NCI-H2227 (cell line): ENCODE measurements around the gene PRR18.

Source experiments
- DNase-seq: peaks from one replicate; lab custom pipeline; 2025; ENCODE audit not compliant: unreplicated experiment; lab: John Stamatoyannopoulos, UW

PRR18 gene

DNA sequence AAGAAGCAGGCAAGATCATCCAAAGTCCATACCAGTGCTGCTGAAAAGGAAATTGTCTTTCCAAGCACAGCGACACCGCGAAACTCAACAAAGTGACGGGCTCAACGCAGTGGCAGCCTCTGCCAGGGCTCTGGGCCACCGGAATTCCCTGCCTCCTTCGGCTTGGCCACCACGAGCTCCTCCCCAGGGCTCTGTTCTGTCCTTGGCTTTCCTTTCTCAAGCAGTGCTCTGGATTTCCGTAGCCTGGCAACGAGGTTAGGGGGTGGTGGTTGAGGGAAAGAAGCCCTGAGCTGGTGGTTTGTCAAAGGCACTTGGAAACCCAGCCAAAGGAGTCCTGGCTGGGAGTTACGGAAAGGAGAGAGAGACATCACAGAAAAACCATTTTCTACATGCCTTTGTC, 31.2 kb downstream of the PRR18 start:
- peak; percentile 25 for DNase-seq

DNA sequence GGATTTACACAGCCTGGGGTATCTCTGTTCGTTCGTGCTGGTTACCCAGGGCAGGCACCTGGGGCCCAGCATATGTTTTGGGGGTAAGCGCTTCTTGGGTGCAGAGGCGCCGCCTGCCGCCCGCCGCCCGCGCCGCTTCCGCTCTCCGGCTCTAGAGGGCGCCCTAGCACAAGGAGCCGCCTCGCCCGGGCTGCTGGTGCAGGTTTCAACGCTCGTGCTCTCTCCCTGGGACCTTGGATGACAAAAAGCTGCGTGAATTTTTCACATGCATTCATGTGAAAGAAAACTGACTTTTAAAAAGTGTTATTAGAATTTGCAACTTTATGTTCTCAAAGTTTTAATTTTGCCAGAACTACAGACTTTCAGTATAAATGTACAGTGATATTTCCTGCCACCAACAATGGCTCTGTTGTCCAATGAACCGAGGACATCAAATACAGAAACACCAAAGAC, 32.5 kb downstream of the PRR18 start:
- DNase-seq: peak; percentile 51

DNA sequence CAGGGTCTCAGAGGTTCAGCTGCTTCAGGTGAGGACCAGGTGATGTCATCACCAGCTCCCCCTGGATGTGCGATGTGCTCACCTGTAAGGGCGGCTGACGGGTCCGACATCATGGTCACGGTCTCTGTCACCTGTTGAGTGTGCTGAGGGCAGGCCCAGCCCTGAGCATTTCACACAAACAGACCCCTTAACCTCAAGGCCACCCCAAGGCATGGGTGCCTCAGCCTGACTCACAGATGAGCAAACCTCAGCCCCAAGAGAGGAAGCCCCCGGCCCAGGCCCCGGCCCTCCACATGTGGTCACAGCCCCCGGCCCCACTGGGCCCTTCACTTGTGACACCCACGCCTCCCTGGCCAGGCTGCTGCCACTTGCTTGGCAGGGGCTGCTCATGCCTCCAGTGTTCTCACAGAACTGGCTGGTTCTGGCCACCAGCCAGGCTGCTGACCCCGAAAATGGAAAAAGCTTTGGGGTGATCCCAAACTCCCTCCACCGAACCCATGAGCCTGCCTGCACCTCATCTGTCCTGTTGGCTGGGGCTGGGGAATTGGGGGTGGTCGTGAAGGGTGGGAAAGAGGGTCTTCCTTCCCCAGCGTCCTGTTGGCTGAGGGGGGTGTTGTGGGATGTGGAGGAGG, 33.3 kb downstream of the PRR18 start:
- DNase-seq: no peak

DNA sequence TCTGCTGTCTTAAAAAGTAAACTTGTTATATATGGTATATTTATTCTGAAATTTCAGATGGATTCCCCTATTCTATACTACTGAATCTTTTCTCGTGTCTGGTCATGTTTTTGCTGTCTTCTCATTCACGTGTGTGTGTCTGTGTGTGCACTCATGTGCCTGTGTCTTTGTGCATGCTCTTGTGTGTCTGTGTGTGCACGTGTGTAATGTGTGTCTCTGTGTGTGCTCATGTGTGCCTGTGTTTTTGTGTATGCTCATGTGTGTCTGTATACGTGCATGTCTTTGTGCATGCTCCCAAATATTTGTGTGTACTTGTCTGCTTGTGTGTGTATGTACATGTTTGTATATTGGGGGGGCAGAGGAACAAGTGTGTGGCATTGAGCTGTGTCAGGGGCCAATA, 34.0 kb downstream of the PRR18 start:
- no peak for DNase-seq

DNA sequence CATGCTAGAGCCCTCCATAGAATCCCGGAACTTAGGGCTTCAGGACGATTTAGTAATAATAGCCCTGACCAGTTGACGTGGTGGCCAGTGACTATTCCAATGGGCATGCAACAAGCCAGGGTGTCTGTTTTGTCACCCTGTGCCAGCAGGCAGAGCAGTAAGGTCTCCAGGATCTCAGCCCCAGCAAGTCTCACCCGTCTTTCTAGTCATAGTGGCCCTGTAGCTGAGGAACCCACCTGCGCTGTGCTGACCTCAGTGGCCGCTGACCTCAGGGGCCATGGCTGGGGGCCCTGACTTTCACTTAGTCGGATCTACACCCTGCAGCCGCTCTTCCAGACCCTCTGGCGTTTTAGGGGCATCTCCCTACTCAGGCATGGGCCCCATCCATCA, 36.8 kb downstream of the PRR18 start:
- DNase-seq: no peak

DNA sequence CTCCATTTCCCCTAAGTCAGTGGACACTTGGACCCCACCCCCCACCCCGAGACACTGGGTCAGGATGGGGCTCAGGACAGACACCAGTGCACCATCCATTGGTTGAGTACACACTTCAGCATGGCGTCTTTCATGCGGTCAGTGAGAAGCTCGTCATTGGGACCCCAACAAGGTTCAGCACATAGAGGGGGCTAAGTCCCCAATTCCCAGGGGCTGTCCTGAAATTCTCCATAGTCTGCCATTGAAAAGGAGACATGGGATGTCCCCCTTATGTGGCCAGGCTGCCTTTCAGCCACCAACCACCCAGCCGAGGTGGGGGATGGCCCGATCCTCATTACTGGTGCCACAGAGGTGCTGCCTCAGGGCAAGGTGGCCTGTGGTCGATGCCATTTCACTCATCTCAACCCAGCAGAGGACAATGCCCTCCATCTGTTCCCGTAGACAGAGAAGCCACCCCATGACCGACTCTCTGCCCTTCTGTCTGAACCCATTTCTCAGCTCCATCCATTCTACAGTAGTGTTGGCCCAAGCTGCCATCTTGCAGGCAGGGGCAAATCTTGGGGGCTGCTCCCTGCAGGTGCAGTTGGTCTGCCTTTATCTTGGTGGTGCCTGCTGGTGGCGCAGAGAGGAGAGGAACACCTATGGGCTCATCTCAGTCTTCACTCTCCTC, 37.4 kb downstream of the PRR18 start:
- DNase-seq: no peak

DNA sequence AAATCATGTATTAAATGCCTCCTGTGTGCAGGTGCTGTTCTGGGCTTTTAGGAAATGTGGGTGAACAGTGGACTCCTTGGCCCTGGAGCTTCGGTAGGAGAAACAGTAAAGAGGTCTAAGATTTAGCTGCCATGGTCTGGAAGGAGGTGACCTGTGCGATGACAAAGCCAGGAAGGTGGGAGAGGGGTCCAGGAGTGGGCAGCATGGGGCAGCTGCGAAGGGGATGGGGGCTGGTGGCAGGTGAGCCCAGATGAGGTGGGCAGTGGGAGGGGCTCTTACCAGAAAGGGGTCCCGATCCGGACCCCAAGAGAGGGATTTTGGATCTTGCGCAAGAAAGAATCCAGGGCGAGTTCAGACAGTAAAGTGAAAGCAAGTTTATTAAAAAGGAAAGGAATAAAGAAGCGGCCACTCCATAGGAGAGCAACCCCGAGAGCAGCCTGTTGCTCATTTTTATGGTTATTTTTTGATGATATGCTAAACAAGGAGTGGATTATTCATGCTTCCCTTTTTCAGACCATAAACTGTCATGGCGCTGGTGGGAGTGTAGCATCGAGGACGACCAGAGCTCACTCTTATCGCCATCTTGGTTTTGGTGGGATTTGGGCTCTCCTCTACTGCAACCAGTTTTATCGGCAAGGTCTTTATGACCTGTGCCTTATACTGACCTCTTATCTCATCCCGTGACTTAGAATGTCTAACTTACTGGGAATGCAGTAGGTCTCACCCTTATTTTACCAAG, 38.7 kb downstream of the PRR18 start:
- no peak for DNase-seq

DNA sequence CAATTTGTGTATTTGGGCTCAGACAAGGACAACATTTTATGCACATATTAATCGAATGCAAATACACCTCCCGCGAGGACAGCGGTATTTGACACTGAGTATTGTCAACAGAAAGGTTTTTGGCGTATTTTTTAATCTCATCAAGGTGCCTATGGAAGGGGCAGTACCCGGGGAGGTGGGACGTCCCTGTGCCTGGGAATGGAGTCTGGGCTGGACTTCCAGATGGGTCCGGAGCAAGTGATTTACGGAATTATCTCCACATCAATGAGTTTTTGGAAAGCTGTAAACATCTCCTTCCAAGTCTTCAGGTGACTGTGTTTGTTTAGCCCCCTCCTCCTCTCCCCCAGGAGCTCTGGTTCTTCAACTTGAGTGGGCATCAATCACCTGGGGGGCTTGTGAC, 39.8 kb downstream of the PRR18 start:
- DNase-seq: no peak

DNA sequence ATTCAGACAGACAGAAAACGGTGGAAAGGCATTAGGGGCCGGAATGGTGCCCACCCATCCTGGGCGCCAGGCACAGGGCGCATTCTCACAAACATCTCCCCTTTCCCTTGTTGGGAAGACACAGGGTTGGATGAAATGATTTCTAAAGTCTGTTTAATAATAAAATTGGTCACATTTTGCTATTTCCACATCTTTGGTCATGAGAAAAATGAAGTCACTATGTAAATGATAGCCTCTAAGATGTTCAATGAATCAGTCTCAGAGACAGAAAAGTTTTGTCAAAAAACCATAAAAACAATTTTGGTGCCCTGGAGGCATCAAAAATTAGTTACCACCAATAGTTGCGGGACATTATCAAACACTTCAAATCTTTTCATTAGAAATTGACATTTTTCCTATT, 40.7 kb downstream of the PRR18 start:
- DNase-seq: no peak

DNA sequence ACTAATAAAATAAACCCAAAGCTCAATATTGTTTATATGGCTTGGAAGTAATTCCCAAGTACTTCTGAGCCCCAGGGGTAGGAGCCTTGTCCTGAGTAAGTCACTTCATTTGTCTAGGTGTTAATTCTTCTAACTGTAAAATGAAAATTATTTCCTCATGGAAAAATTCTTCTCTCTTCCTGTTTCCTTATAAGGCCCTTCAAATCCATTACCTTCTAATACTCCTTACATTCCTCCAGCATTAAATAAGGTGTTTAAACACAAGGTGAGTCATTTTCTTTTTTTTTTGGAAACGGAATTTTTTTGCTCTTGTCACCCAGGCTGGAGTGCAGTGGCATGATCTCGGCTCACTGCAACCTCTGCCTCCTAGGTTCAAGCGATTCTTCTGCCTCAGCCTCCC, 41.9 kb downstream of the PRR18 start:
- DNase-seq: no peak

DNA sequence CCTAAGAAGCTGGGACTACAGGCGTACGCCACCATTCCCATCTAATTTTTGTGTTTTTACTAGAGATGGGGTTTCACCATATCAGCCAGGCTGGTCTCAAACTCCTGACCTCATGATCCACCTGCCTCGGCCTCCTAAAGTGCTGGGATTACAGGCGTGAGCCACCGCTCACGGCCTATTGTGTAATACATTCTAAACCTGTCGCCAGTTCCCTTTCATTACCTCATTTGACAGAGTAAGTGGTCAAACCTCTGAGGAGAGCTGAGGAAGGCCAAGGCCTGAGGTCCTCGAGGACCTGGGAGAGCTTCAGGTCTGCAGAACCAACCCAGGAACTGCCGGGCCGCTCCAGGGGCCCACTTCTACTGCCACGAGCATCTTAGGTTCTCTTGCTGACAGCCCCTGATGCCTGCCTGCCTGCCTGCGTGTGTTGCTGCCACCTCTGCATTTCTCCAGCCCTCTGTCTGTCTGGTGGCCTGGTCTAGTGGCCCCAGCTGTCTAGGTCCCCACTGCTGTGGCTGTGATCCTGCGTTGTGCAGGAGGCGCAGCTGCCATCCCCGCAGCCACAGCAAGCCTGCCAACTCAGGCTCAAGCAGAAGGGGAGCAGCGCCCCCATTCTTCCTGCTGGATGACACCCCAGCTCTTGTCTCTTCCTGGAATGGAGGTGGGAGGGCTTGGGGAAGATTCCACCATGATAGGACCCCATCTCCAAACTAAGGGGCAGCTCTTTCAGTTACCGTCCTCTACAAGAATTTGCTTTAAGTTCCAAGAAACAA, 45.3 kb downstream of the PRR18 start:
- DNase-seq: no peak

DNA sequence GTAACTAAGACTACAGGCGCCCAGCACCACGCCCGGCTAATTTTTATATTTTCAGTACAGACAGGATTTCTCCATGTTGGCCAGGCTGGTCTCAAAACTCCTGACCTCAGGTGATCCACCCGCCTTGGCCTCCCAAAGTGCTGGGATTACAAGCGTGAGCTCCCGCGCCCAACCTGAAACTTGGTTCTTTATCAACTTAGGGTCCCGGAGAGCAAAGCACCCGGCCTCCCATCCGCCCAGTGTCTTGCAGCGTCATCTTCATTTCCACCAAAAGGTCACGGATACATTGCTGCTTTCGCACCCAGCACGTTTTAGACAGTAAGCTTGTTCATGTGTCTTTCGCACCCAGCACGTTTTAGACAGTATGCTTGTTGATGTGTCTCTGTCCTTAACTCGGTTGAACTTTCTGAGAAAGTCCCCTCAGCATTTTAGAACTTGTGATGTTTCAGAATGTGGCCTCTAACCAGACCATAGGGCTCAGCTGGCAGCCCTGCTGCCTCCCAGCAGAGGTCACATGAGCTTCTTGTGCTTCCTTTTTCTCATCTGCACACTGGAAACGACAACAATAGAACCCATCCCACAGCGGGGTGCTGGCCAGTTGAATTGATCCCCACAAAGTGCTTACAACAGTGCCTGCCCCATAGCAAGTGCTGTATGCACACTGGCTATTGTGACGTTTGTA, 48.8 kb downstream of the PRR18 start:
- no peak for DNase-seq

DNA sequence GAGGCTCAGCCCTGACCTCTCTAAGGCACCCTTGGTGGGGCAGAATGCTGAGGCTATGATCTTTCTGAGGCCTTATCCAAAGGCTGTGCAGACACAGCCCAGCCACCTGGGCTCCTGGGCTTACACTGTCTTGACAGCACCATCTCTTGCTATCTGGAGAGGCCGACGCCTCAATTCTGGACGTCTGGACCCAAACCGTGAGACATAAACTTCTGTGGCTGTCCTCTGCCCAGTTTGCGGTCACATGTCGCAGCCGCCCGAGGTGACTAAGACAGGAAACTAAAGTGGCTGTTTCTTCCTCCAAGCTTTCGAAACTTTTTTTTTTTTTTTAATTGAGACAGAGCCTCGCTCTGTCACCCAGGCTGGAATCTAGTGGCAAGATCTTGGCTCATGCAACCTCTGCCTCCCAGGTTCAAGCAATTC, 49.3 kb downstream of the PRR18 start:
- no peak for DNase-seq

DNA sequence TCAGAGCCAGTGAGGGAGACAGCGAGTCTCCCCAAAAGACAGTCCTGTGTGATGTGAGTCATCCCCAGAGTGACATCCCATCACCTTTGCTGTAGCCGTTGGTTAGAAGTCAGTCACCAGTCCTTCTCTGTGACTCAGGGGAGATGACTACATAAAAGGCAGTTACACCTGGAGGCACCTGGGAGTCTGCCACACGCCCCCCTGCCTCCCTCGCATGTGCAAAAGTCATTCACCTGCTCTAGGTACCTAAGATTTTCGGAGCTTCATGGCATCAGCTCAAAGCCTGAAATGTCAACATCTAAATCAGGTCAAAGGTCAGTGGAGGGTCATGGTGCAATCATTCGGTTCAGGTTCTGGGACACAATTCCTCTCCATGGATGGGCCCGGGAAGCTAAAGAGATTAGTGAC, 50.3 kb downstream of the PRR18 start:
- no peak for DNase-seq
